ENCODE data around the gene PTPN5. TPM values are rescaled to one million over a fixed set of nuclear protein-coding genes. Genes with fewer than 3 reads are reported as not detected.

The PTPN5 gene
- total RNA-seq, 6 experiments from 2014 or later = not detected

GRCh38 chr11:18802381-18803257 is 11.0 kb upstream of the PTPN5 start:
- H3K4me3 Mint-ChIP-seq = no peak overlapping the region
- H3K4me1 Mint-ChIP-seq (ENCODE audit: low read depth) = no peaks in the 10 kb centered on the region
- peak; percentile 84 for TF ChIP-seq CTCF (IDR thresholded peaks at IDR 0.05)
- H3K27ac Mint-ChIP-seq = no peak overlapping the region
- H3K36me3 Mint-ChIP-seq (ENCODE audit: low read depth) = no peaks in the 10 kb centered on the region
- peak; percentile 57 for DNase-seq
- peaks cover 16% of the 10 kb centered on the region for H3K27me3 Mint-ChIP-seq (ENCODE audit: insufficient read depth)
- H3K9me3 Mint-ChIP-seq = no peaks in the 10 kb centered on the region

GRCh38 chr11:18798799-18799469 is 7.3 kb upstream of the PTPN5 start:
- Mint-ChIP-seq H3K27ac (no peak overlapping the region), H3K4me1 (ENCODE audit: low read depth) (no peaks in the 10 kb centered on the region), H3K27me3 (ENCODE audit: insufficient read depth) (peaks cover 24% of the 10 kb centered on the region), H3K9me3 (no peaks in the 10 kb centered on the region), H3K36me3 (ENCODE audit: low read depth) (no peaks in the 10 kb centered on the region), H3K4me3 (no peak overlapping the region)
- no peak for TF ChIP-seq CTCF (IDR thresholded peaks at IDR 0.05)
- no peak for DNase-seq

- peaks cover 48% of the 10 kb centered on the region for H3K27me3 Mint-ChIP-seq (ENCODE audit: insufficient read depth)
Observed at GRCh38 chr11:18794956-18795355, 3.4 kb upstream of the PTPN5 start.

GRCh38 chr11:18792827-18793226 is 1.2 kb upstream of the PTPN5 start:
- Mint-ChIP-seq H3K36me3 (ENCODE audit: low read depth) (no peaks in the 10 kb centered on the region), H3K27me3 (ENCODE audit: insufficient read depth) (peaks cover 54% of the 10 kb centered on the region), H3K9me3 (no peaks in the 10 kb centered on the region), H3K27ac (no peak overlapping the region), H3K4me1 (ENCODE audit: low read depth) (no peaks in the 10 kb centered on the region), H3K4me3 (no peak overlapping the region)
- TF ChIP-seq CTCF (IDR thresholded peaks at IDR 0.05) = no peak
- no peak for DNase-seq

More at GRCh38 chr11:18794956-18795355, 3.4 kb upstream of the PTPN5 start:
- H3K27ac Mint-ChIP-seq = no peak overlapping the region
- no peak for TF ChIP-seq CTCF (IDR thresholded peaks at IDR 0.05)
- no peak for DNase-seq
- H3K36me3 Mint-ChIP-seq (ENCODE audit: low read depth) = no peaks in the 10 kb centered on the region
- H3K4me1 Mint-ChIP-seq (ENCODE audit: low read depth) = no peaks in the 10 kb centered on the region
- H3K4me3 Mint-ChIP-seq = no peak overlapping the region
- H3K9me3 Mint-ChIP-seq = no peaks in the 10 kb centered on the region

- H3K4me1 Mint-ChIP-seq (ENCODE audit: low read depth) = no peaks in the 10 kb centered on the region
- TF ChIP-seq CTCF (IDR thresholded peaks at IDR 0.05) = no peak
- H3K27me3 Mint-ChIP-seq (ENCODE audit: insufficient read depth) = peaks cover 53% of the 10 kb centered on the region
- no peaks in the 10 kb centered on the region for H3K36me3 Mint-ChIP-seq (ENCODE audit: low read depth)
- no peaks in the 10 kb centered on the region for H3K9me3 Mint-ChIP-seq
- H3K27ac Mint-ChIP-seq = no peak overlapping the region
- no peak for DNase-seq
- no peak overlapping the region for H3K4me3 Mint-ChIP-seq
Observed at GRCh38 chr11:18791969-18792628, 501 bp upstream of the PTPN5 start.
